PC-9 (cell line): ENCODE data around the gene PCMT1. TPM values are rescaled to one million over a fixed set of nuclear protein-coding genes. Genes with fewer than 3 reads are reported as not detected.

Source experiments
- BruUV-seq: library from RNA; stranded (reverse); fragments of 400-500 nt; replicated peaks from 2 replicates; lab custom pipeline; 2021; lab: Mats Ljungman, UMichigan
- CTCF ChIA-PET: fragments of 300-600 bp; sonication (Branson Sonifier 250); formaldehyde crosslinking; loops from one replicate; lab custom pipeline; 2022; ENCODE audit warnings: antibody characterized with exemption; lab: Charles Lee
- POLR2A ChIA-PET: fragments of 300-600 bp; sonication (Branson Sonifier 250); formaldehyde crosslinking; loops from one replicate; lab custom pipeline; 2022; ENCODE audit warnings: antibody characterized with exemption; ENCODE audit not compliant: unreplicated experiment; lab: Charles Lee
- DNase-seq, 2 experiments: peaks; one replicate each; pipeline versions ENCODE4 v3.0.0 to v3.0.0-alpha.2; 2015 to 2022; ENCODE audit warnings: mixed read lengths in 1 of 2
- H2AFZ ChIP-seq: fragments of 200-600 bp; sonication (generic); 2 replicates; pipeline ENCODE4 v1.8.1; 2017; ENCODE audit warnings: antibody characterized with exemption
- H3F3A ChIP-seq: fragments of 200-600 bp; sonication (generic); 2 replicates; pipeline ENCODE4 v1.8.1; 2017; ENCODE audit warnings: antibody characterized with exemption, mild to moderate bottlenecking, low read depth; ENCODE audit not compliant: insufficient read depth
- H3K27ac ChIP-seq: fragments of 200-600 bp; sonication (generic); 2 replicates; pipeline ENCODE4 v1.6.1; 2016; ENCODE audit warnings: mixed run types
- H3K27me3 ChIP-seq: fragments of 200-600 bp; sonication (generic); 2 replicates; pipeline ENCODE4 v1.6.1; 2016; ENCODE audit warnings: low read depth, mixed run types; ENCODE audit not compliant: insufficient read depth
- H3K36me3 ChIP-seq: fragments of 200-600 bp; sonication (generic); 2 replicates; pipeline ENCODE4 v1.6.1; 2016; ENCODE audit warnings: low read depth, mixed run types
- H3K4me1 ChIP-seq: fragments of 200-600 bp; sonication (generic); replicated peaks from 2 replicates; pipeline ENCODE4 v1.6.1; 2016; ENCODE audit warnings: mixed run types; ENCODE audit not compliant: insufficient read depth
- H3K4me2 ChIP-seq: fragments of 200-600 bp; sonication (generic); 2 replicates; pipeline ENCODE4 v1.6.1; 2017; ENCODE audit warnings: mixed run types
- H3K4me3 ChIP-seq: fragments of 200-600 bp; sonication (generic); 2 replicates; pipeline ENCODE4 v1.6.1; 2016; ENCODE audit warnings: mixed run types
- H3K79me2 ChIP-seq: fragments of 200-600 bp; sonication (generic); 2 replicates; pipeline ENCODE4 v1.6.1; 2017; ENCODE audit warnings: low read depth, mixed run types
- H3K9me2 ChIP-seq: fragments of 200-600 bp; sonication (generic); 2 replicates; pipeline ENCODE4 v1.8.1; 2017; ENCODE audit warnings: mild to moderate bottlenecking; ENCODE audit not compliant: insufficient read depth
- H3K9me3 ChIP-seq: fragments of 200-600 bp; sonication (generic); 2 replicates; pipeline ENCODE4 v1.8.1; 2016; ENCODE audit warnings: low read depth; ENCODE audit not compliant: insufficient read depth
- H4K20me1 ChIP-seq: fragments of 200-600 bp; sonication (generic); 2 replicates; pipeline ENCODE4 v1.8.1; 2017; ENCODE audit not compliant: insufficient read depth
- EZH2 ChIP-seq: fragments of 200-600 bp; sonication (generic); IDR thresholded peaks from 2 replicates; pipeline ENCODE4 v1.8.0; 2017; ENCODE audit warnings: antibody characterized with exemption, low read depth
- intact Hi-C: fragments of 100-400 bp; cut with micrococcal nuclease; formaldehyde crosslinking; loops from one replicate; pipeline ENCODE4 v1.10.0; 2022; ENCODE audit not compliant: unreplicated experiment
- total RNA-seq: library from RNA; stranded (reverse); gene quantifications from 2 replicates; pipeline ENCODE4 v1.2.3, GENCODE V29; 2021
- TF ChIP-seq, protein P1 (sequence below): fragments of 200-600 bp; sonication (generic); conservative IDR thresholded peaks from 2 replicates; pipeline ENCODE4 v1.6.1; 2017; ENCODE audit warnings: mixed run types, antibody characterized with exemption, mild to moderate bottlenecking, moderate library complexity

The PCMT1 gene
- total RNA-seq, 1 experiment from 2014 or later = 50.5 TPM

DNA sequence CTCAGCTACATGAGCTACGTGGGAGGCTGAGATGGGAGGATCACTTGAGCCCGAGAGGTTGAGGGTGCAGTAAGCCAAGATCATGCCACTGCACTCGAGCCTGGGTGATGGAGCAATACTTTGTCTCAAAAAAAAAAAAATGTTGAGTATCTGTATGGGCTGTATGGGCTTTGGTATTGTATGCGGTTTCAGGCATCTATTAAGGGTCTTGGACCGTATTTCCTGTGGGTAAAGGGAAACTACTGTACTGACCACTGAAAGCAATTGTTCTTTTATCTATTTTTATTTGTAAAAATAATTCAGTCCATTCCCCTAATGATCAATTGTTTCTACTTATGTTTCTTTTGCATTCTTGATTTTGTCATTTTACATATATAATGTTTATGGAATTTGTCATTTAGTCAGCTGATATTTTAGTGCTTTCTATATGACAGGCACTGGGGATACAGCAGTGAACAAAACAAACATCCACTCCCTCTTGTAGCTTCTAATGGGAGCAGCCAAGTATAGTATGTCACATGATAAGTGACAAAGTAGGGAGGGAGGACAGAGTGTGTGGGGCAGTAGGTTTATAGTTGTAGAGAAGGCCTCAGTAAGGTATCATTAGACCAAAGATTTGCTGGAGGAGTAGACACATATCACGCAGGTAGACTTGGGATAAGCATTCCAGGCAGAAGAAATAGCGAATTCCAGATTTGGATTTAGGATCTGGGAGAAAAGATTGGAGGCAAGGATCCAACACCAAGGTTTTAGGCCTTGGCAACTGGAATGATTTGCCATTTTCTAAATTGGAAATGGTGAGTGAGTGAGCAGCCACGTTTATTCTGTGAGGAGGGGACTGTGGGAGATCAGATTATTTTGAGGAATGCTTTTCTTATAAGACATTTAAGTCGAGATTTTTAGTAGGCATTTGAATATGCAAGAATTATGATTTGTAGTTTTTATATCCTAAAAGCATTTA, 6.0 kb downstream of the PCMT1 start:
- H3K27me3 ChIP-seq = no peaks in the 10 kb centered on the region
- H2AFZ ChIP-seq = no peak overlapping the region
- H3K27ac ChIP-seq = no peak overlapping the region
- ChIA-PET CTCF (no interaction called here), POLR2A (no interaction called here)
- H3K9me3 ChIP-seq = no peaks in the 10 kb centered on the region
- BruUV-seq = no TSS peak
- intact Hi-C loops = no loop called here
- peaks cover 6% of the 10 kb centered on the region for H3K4me1 ChIP-seq
- TF ChIP-seq EZH2 = no peak
- TF ChIP-seq, protein P1, sequence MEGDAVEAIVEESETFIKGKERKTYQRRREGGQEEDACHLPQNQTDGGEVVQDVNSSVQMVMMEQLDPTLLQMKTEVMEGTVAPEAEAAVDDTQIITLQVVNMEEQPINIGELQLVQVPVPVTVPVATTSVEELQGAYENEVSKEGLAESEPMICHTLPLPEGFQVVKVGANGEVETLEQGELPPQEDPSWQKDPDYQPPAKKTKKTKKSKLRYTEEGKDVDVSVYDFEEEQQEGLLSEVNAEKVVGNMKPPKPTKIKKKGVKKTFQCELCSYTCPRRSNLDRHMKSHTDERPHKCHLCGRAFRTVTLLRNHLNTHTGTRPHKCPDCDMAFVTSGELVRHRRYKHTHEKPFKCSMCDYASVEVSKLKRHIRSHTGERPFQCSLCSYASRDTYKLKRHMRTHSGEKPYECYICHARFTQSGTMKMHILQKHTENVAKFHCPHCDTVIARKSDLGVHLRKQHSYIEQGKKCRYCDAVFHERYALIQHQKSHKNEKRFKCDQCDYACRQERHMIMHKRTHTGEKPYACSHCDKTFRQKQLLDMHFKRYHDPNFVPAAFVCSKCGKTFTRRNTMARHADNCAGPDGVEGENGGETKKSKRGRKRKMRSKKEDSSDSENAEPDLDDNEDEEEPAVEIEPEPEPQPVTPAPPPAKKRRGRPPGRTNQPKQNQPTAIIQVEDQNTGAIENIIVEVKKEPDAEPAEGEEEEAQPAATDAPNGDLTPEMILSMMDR = no peak
- H4K20me1 ChIP-seq = peaks cover 33% of the 10 kb centered on the region
- no peaks in the 10 kb centered on the region for H3K9me2 ChIP-seq
- no peak for DNase-seq
- H3F3A ChIP-seq = no peaks in the 10 kb centered on the region
- no peak overlapping the region for H3K4me3 ChIP-seq
- no peaks in the 10 kb centered on the region for H3K36me3 ChIP-seq
- H3K79me2 ChIP-seq = peaks cover 80% of the 10 kb centered on the region
- no peak overlapping the region for H3K4me2 ChIP-seq

DNA sequence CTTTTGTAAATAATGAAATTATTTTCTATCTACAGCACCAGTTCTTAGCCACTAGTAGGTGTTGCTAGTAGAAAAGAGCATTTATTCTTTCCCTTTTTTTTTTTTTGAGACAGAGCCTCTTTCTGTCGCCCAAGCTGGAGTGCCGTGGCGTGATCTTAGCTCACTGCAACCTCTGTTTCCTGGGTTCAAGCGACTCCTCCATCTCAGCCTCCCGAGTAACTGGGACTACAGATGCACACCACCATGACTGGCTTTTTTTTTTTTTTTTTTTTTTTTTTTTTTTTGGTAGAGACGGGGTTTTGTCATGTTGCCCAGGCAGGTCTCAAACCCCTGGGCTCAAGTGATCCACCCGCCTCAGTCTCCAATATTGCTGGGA, 6.7 kb downstream of the PCMT1 start:
- H3K36me3 ChIP-seq = no peaks in the 10 kb centered on the region
- H3K27me3 ChIP-seq = no peaks in the 10 kb centered on the region
- TF ChIP-seq EZH2 = no peak
- TF ChIP-seq, protein P1 = no peak
- peaks cover 33% of the 10 kb centered on the region for H4K20me1 ChIP-seq
- no peak overlapping the region for H3K4me3 ChIP-seq
- BruUV-seq = no TSS peak
- H3K27ac ChIP-seq = no peak overlapping the region
- no peak overlapping the region for H2AFZ ChIP-seq
- H3K9me2 ChIP-seq = no peaks in the 10 kb centered on the region
- no peaks in the 10 kb centered on the region for H3K4me1 ChIP-seq
- H3K9me3 ChIP-seq = no peaks in the 10 kb centered on the region
- H3K4me2 ChIP-seq = no peak overlapping the region
- intact Hi-C loops = no loop called here
- no peaks in the 10 kb centered on the region for H3F3A ChIP-seq
- H3K79me2 ChIP-seq = peaks cover 74% of the 10 kb centered on the region
- DNase-seq = no peak
- ChIA-PET CTCF (interaction anchor here (0.7 kb wide), 1 partner anchor 128 kb away, joined by 4 read pairs; no protein-coding TSS in a partner anchor), POLR2A (no interaction called here)

DNA sequence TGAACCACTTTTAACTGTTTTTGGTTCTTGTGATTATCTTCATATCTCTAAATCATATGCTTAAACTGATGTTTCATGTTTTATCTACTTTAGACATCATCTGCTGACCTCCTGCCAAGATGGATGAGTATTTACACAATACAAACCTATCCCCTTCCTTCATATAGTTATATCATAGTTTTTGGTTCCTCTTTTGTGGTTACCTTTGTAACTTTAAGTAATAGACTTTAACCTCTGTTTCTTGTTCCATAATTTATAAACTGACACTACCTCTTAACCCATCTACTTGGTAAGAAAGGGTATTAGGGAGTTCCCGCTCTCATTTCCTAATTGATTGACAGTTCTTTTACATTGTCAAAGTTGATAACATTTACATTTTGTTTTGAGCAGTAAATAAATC, 11.9 kb downstream of the PCMT1 start:
- ChIA-PET CTCF (no interaction called here), POLR2A (no interaction called here)
- TF ChIP-seq EZH2 = no peak
- TF ChIP-seq, protein P1 = no peak
- H3K27ac ChIP-seq = no peak overlapping the region
- intact Hi-C loops = no loop called here
- peaks cover 49% of the 10 kb centered on the region for H3K79me2 ChIP-seq
- H3K9me3 ChIP-seq = peaks cover 6% of the 10 kb centered on the region; the same call in 1 of the 2 replicates
- DNase-seq = no peak
- H3K4me2 ChIP-seq = no peak overlapping the region
- no TSS peak for BruUV-seq
- peaks cover 20% of the 10 kb centered on the region; the same call in 1 of the 2 replicates for H4K20me1 ChIP-seq
- no peaks in the 10 kb centered on the region for H3K9me2 ChIP-seq
- no peaks in the 10 kb centered on the region for H3K27me3 ChIP-seq
- 0 out of 2 replicates have a peak, but pooled peaks cover under 1% of the 10 kb centered on the region for H3K4me1 ChIP-seq
- no peak overlapping the region for H2AFZ ChIP-seq
- no peak overlapping the region for H3K4me3 ChIP-seq
- H3F3A ChIP-seq = peaks cover 12% of the 10 kb centered on the region; the same call in 1 of the 2 replicates
- H3K36me3 ChIP-seq = peaks cover 15% of the 10 kb centered on the region
